ENCODE data around the gene FOXO4. TPM values are rescaled to one million over a fixed set of nuclear protein-coding genes. Genes with fewer than 3 reads are reported as not detected.

FOXO4 gene
- total RNA-seq, 2 experiments from 2014 or later: 8.0 to 9.7 TPM

DNA sequence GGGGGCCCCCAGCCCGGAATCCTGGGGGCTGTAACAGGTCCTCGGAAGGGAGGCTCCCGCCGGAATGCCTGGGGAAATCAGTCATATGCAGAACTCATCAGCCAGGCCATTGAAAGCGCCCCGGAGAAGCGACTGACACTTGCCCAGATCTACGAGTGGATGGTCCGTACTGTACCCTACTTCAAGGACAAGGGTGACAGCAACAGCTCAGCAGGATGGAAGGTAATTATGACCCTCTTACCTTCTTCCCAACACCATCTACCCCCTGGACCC lies 1.0 kb downstream of the FOXO4 start:
- ChIA-PET POLR2A (no interaction called here), CTCF (interaction anchor here (0.9 to 1.1 kb wide), 2 partner anchors 15 to 22 kb away, joined by 3 read pairs; partner anchors contain the start of gene MED12)

DNA sequence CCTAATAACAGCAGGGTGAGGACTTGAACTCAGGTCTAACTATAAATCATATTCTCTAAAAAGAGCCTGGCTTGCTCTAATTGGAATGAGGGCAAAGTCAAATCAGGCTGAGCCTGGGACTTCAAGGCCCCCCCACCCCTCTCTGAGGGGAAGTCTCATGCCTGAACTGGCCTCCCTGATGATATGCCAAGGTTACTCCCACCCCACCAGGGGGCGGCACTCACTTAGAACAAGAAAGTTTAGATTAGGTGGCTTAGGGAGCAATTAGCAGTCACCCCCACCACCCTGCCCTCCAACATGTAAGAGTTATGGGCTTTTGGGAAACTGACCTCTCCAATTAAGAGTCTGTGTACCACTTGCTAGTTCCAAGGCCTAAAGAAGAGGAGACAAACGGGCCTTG lies 2.7 kb downstream of the FOXO4 start:
- ChIA-PET CTCF (no interaction called here), POLR2A (no interaction called here)

DNA sequence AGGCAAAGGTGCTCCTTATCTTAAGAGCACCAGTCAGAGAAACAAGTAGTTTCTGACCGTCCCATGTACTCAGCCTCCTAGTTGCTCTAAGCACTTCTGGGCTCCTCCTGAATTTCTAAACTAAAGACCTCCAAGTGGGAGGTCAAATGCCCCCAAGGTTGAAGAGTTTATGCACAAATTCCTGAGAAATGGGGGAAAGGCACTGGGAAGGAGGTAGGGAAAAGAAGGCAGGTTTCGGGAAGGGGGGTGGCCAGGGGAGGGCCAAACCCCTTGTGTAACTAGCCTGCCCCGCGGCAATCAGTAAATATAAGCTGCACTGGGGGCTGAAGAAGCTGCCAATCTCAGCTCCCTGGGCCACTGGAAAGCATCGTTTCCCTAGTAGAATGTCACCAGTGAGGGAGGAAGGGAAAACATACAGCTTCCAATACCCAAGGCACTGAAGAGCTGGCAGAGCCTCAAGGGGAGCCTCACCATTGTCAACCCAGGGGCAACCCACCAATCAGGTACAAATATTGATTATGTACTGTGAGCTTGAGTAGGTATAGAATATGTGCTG lies 3.4 kb downstream of the FOXO4 start:
- POLR2A ChIA-PET: interaction anchor here (0.5 to 1.0 kb wide), 5 partner anchors 13 to 83 kb away, joined by 3 to 9 read pairs (median 3); partner anchors contain the start of gene MED12
- CTCF ChIA-PET: interaction anchor here (1.7 to 4.7 kb wide), 2 partner anchors 11 to 31 kb away, joined by 5 to 23 read pairs; no protein-coding TSS in a partner anchor

DNA sequence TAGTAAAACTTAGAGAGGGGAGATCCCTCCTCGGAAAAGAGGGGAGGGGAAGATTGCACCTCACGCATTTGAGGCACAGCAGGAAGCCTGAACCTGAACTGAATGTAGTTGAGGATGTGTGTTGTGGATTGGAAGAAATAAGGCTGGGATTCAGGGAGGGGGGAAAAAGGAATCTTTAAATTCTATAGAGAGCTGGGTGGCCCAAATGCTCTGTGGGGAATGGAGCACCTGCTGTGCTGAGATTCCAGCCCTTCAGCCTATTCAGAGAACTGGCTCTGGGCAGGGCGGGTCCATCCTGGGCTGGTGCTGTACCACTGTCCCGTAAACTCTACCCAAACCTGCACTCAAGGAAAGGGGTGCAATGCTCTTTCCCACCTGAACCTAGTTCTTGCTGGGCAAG lies 4.1 kb downstream of the FOXO4 start:
- ChIA-PET CTCF (interaction anchor here (1.7 to 4.7 kb wide), 2 partner anchors 10 to 30 kb away, joined by 5 to 23 read pairs; no protein-coding TSS in a partner anchor), POLR2A (interaction anchor here (0.5 to 1.1 kb wide), 6 partner anchors 13 to 82 kb away, joined by 3 to 9 read pairs (median 4); partner anchors contain the start of gene MED12)

DNA sequence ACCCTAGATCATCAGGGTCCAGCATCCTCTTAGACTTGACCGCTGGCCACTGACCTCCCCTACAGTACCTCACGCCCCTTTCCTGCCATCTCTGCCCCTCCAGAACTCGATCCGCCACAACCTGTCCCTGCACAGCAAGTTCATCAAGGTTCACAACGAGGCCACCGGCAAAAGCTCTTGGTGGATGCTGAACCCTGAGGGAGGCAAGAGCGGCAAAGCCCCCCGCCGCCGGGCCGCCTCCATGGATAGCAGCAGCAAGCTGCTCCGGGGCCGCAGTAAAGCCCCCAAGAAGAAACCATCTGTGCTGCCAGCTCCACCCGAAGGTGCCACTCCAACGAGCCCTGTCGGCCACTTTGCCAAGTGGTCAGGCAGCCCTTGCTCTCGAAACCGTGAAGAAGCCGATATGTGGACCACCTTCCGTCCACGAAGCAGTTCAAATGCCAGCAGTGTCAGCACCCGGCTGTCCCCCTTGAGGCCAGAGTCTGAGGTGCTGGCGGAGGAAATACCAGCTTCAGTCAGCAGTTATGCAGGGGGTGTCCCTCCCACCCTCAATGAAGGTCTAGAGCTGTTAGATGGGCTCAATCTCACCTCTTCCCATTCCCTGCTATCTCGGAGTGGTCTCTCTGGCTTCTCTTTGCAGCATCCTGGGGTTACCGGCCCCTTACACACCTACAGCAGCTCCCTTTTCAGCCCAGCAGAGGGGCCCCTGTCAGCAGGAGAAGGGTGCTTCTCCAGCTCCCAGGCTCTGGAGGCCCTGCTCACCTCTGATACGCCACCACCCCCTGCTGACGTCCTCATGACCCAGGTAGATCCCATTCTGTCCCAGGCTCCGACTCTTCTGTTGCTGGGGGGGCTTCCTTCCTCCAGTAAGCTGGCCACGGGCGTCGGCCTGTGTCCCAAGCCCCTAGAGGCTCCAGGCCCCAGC lies 5.2 kb downstream of the FOXO4 start:
- POLR2A ChIA-PET: interaction anchor here (1.1 kb wide), 1 partner anchor 28 kb away, joined by 6 read pairs; no protein-coding TSS in a partner anchor
- CTCF ChIA-PET: interaction anchor here (1.0 to 4.7 kb wide), 4 partner anchors 9 to 29 kb away, joined by 3 to 23 read pairs (median 4); no protein-coding TSS in a partner anchor

DNA sequence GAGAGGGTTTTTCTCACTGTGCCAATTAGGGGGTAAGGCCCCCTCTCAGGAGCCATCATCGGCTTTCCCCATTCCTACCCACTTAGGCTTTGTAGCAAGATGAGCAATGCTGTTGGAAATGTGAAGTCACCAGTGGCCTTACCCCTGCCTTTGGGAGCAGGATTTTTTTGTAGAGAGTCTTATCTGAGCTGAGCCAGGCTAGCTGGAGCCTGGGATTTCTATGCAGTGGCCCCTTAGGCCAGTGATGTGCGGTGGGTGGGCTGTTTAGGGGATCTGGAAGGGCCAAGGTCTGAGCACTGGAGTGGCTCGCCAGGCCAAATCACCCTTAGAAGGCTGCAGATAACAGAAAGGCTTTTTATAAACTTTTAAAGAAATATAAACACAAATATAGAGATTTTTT lies 6.6 kb downstream of the FOXO4 start:
- ChIA-PET POLR2A (interaction anchor here (0.6 to 2.0 kb wide), 3 partner anchors 9 to 22 kb away, joined by 3 to 10 read pairs (median 7); partner anchors contain the start of genes IL2RG and MED12), CTCF (interaction anchor here (4.7 kb wide), 1 partner anchor 28 kb away, joined by 23 read pairs; no protein-coding TSS in a partner anchor)

DNA sequence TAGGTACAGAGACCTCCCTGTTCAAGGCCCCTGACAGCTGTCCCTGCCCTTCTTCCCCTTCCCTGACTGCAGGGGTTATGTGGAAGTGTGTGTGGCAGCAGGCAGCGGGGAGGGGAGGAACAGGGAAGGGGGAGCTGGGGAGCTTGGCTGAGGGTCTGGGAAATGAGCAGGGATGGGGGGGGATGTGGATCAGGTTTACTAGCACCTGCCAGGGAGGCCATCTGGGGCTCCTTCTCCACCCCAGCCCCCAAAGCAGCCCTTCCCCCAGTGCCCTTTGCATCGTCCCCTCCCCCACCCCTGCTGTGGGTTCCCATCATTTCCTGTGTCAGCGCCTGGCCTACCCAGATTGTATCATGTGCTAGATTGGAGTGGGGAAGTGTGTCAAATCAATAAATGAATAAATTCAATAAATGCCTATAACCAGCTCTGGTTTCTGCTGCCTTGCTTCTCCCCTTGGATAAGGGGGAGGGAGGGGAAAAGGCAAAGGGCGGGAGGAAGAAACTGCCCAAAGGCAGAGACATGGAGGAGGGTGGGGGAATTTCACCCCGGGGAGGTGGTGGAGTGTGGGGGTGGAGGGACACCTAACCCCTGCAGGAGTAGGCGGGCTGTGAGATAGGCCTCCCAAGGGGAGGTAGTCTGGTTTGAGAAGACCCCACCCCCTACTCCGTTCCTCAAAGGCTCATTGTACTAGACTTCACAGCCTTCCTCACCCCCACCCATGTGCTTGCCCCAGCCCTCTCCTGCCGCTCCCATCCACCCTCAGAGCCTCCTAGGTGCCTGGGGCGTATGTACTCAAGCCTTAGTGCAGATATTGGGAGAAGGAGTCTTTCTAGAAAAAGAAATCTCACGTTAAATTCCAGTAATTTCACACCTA lies 7.7 kb downstream of the FOXO4 start:
- ChIA-PET POLR2A (interaction anchor here (1.9 to 2.0 kb wide), 2 partner anchors 8 to 15 kb away, joined by 7 to 10 read pairs; partner anchors contain the start of genes IL2RG and MED12), CTCF (interaction anchor here (0.6 to 4.7 kb wide), 2 partner anchors 27 to 95 kb away, joined by 3 to 23 read pairs; no protein-coding TSS in a partner anchor)

DNA sequence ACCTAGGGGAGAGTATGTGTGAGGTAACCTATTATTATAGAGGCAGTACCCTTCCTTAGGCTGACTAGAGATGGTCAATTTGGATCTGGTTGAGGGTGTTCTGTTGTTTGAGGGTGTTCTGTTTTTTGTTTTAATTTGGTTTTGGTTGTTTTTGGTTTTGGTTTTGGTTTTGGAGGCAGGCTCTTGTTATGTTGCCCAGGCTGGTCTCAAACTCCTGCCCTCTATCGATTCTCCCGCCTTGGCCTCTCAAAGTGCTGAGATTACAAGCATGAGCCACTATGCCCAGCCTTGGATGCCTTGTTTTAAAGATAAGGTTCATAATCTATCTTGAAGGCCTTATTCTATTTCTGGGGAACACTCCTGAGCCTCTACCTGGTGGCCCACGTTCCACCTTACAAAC lies 10.0 kb downstream of the FOXO4 start:
- POLR2A ChIA-PET: interaction anchor here (0.6 to 2.0 kb wide), 3 partner anchors 13 to 202 kb away, joined by 3 to 11 read pairs (median 6); partner anchors contain the start of gene MED12
- CTCF ChIA-PET: interaction anchor here (0.7 to 1.5 kb wide), 3 partner anchors 8 to 24 kb away, joined by 3 to 7 read pairs (median 3); partner anchors contain the start of gene MED12

DNA sequence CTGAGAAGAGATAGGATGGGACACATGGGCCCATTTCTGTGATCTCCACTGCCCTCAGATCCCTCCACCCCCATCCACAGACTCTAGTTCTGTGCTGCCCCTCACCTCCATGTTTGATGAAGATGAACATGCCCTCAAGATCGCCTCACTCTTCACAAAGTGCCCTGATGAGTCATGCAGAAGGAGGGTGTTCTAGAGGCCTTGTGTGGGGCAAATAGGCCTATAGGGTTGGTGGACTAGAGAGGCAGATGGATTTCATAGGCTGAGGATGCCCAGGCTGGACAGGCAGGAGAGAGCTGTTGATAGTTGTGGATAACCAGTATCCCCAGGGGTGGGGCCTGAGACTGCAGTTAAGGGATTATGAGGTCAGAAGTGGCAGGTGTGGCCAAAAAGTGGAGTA lies 10.8 kb downstream of the FOXO4 start, which contains the start of gene CXorf65:
Gene CXorf65, minus strand, starts transcription at position 314 of the 400 bp plus-strand sequence. Its CDS starts 184 bp downstream, at position 130.
- CTCF ChIA-PET: interaction anchor here (1.1 to 1.5 kb wide), 2 partner anchors 12 to 23 kb away, joined by 3 to 7 read pairs; partner anchors contain the start of gene MED12

DNA sequence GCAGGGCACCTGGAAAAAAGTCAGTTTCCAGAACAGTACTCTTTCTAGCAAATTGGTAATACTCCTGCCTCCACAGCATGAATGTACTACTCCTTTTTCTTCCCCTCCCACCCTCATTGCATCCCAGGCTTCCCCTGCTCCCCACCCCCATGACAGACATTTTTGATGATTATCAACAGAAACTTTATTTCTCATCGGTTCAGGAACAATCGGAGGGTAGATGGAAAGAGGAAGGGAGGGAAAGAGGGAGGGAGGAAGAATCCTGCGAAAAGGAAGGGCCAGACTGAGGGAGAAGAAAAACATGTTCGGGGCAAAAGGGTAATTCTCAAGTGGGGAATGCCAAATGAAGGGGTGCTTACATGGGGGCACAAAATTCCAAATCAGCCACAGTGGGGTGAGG lies 11.6 kb downstream of the FOXO4 start:
- ChIA-PET CTCF (no interaction called here), POLR2A (no interaction called here)

More for the DNA sequence above, 10.8 kb downstream of the FOXO4 start, which contains the start of gene CXorf65:
- POLR2A ChIA-PET: no interaction called here

DNA sequence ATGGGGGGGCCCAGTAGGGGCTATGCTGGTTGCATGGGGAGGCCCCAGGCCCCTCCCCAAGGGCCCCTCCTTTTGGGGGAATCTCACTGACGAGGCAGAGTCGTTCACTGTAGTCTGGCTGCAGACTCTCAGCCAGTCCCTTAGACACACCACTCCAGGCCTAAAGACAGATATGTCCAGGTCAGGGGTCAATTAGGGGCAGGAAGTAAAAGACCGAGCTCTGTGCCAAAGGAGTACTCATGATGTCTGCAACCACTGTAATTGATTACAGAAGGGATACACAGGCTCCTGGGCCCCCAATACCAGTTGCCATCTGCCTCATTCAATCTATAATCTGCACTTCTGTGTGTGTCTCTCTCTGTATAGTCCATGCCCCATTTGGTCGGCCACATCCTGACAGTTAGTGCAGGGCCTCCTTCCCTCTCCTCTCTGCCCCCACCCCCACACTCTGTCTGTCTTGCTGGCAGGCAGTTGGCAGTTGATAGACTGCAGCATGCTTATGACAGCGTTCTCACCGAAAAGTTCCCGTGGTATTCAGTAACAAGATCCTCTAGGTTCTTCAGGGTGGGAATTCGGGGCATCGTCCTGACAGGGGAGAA lies 12.2 kb downstream of the FOXO4 start:
- CTCF ChIA-PET: interaction anchor here (1.1 to 1.3 kb wide), 2 partner anchors 10 to 21 kb away, joined by 5 to 6 read pairs; partner anchors contain the start of gene MED12
- POLR2A ChIA-PET: no interaction called here

DNA sequence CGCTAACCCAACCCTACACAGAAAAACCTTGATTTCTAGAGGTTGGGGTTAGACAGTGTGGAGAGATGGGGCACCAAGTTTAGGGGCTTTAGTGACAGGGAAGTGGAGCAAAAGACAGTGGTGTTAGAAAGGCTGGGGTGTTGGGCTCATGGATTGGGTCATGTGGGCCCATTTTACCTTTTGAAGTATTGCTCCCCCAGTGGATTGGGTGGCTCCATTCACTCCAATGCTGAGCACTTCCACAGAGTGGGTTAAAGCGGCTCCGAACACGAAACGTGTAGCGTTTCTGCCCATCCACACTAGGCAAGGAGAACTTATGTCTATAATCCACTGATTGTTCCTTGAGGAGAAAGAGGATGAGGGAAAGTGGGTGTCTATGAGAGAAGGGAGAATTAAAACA lies 13.4 kb downstream of the FOXO4 start:
- CTCF ChIA-PET: interaction anchor here (1.3 kb wide), 1 partner anchor 20 kb away, joined by 5 read pairs; no protein-coding TSS in a partner anchor
- POLR2A ChIA-PET: no interaction called here

DNA sequence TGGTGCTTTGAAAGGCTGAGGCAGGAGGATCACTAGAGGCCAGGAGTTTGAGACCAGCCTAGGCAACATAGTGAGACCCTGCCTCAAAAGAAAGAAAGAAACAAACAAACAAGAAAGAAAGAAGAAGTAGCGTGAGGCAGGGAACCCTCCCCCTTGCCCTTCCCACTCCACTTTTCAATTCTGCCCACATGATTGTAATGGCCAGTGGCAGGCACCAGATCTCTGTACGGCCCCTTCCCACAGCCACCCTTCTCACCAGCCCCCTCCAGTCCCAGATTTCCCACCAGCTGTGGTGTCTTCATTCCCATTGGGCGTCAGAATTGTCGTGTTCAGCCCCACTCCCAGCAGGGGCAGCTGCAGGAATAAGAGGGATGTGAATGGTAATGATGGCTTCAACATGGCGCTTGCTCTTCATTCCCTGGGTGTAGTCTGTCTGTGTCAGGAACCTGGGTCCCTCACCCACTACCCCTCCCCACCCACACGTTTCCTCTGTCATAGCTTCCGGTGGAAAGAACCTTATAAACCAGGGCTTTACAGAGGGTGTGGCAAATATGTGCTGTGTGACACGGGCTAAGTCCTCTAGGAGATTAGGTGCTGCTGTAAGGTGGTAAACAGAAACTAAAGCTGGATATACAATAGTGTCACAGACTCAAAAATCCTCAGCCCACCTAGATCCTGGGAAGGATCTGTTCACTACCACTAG lies 15.6 kb downstream of the FOXO4 start, which contains the start of gene IL2RG:
Gene IL2RG, minus strand, starts transcription at position 437 of the 703 bp plus-strand sequence. Its CDS starts 38 bp downstream, at position 399.
- ChIA-PET POLR2A (interaction anchor here (0.5 to 1.4 kb wide), 4 partner anchors 8 to 172 kb away, joined by 3 to 10 read pairs (median 4); partner anchors contain the start of genes NONO and SNX12), CTCF (interaction anchor here (0.7 kb wide), 1 partner anchor 15 kb away, joined by 3 read pairs; no protein-coding TSS in a partner anchor)

DNA sequence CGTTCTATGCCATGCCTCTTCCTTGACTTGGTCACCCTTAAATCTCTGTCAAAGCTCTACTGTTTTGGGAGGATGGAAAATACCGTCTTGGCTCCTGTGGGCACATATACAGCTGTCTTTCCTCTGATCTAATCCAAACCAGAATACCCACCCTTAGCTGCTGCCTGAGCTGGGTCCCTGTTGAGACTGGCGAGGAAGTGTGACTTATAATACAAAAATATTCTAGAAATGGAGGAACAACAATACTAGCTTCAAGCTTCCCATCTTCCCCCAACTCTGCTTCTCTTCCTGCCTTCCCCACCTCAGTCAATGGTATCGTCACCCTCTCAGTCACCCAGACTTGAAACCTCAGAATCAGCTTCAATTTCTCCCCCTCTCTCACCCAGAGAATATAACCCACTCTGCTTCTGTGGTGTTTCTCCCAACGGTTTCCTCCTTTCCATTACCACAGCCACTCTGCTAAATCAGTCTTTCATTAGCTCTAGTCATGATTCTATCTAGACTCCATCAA lies 16.3 kb downstream of the FOXO4 start:
- POLR2A ChIA-PET: interaction anchor here (0.5 to 1.4 kb wide), 7 partner anchors 9 to 171 kb away, joined by 3 to 10 read pairs (median 4); partner anchors contain the start of genes NONO and SNX12

DNA sequence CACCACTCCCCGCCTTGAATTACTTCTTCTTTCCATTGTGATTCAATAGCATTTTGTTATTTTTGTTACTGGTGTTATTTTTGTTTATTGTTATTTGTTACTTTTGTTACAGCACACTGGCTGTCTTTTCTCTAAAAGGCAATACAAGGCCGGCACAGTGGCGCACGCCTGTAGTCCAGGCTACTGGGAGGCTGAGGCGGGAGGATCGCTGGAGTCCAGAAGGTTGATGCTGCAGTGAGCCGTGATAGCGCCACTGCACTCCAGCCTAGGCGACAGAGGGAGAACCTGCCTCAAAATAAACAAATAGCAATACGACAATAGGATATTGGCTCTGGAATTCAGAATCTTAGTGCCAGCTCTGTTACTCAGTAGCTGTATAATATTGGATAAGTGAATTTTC lies 21.7 kb downstream of the FOXO4 start:
- POLR2A ChIA-PET: interaction anchor here (1.7 to 2.4 kb wide), 2 partner anchors 12 to 15 kb away, joined by 7 to 11 read pairs; no protein-coding TSS in a partner anchor
- CTCF ChIA-PET: interaction anchor here (1.7 to 2.0 kb wide), 2 partner anchors 9 to 11 kb away, joined by 6 to 7 read pairs; partner anchors contain the start of gene CXorf65

More for the DNA sequence above, 16.3 kb downstream of the FOXO4 start:
- CTCF ChIA-PET: interaction anchor here (0.7 kb wide), 1 partner anchor 16 kb away, joined by 3 read pairs; no protein-coding TSS in a partner anchor

Data from activated CD8-positive, alpha-beta memory T cell treated with anti-CD3 and anti-CD28 coated beads for 36 hours (primary cell).